Fibroblast of skin of abdomen (primary cell): ENCODE data around the gene RAMACL.

Experiments used
- DNase-seq: peaks from one replicate; pipeline ENCODE4 v3.0.0-alpha.2; 2013

RAMACL gene

DNA sequence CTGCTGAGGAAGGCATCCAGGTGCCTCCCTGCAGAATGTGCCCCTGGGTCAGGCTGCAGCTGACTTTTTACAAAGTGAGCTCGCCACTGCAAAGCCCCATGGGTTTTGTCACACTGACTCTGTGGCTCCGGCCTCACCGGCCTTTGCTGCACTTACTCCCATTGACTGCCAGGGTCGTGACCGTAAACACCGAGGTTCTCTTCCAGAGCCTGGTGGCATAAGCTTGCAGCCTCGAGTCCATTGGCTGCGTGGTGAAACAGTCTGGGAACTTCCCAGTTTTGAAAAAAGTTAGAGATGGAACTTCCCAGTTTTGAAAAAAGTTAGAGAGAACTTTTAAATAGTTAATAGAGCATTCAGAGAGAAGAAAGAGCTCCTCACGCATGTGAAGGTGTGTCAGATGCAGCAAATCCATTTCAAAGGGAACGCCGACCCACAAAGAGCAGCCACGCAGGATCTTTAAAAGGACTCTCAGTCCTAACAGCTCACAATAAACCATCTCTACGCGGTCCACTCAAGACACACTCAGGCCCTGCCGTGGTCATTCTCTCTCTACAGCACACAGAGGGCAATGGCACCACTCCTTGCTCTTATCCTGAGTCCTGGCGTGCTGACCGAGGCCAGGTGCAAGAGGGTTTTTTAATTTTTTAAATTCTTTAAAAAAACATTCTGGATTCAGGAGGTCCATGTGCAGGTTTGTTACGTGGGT is 12.8 kb downstream of the RAMACL start:
- DNase-seq: no peak

DNA sequence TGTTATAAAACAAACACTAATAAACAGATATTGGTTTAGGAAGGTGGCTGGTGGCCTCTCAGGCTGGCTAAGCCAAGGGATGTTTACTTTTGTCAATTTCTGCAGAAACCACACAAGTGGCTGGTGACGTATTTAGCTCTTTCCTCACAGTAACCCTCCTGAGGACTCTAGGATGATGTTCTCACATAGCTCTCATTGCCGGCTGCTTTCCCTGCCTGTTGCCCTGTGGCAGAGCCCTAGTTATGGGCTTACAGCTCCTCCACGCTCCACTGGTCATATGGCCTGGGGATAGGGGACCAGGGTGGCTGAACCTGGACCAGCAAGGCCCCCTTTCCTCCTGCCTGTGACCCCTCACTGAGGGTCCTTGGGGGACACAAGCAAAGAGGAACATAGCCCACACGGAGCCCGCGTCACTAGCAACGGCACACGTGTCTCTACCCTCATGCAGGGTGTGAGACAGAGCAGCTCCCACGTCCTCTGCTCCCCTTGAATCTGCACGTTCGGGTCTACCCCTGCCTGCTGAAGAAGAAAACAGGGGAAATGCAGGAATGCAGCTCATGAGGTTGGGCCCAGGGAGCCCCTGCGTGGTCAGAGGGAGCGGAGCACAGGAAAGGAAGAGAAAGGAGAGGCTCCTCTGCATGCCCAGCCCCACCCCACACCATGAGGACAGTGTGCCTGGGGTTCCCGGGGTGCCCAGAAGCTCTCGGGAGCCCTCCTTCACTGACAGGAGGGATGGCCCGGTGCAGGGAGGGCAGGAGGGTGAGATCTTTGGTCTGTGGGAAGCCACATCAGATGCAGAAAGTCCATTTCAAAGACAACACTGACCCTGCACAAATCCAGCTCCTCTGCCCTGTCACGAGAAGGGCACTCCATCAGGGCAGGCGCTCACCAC is 13.9 kb downstream of the RAMACL start:
- DNase-seq: no peak

DNA sequence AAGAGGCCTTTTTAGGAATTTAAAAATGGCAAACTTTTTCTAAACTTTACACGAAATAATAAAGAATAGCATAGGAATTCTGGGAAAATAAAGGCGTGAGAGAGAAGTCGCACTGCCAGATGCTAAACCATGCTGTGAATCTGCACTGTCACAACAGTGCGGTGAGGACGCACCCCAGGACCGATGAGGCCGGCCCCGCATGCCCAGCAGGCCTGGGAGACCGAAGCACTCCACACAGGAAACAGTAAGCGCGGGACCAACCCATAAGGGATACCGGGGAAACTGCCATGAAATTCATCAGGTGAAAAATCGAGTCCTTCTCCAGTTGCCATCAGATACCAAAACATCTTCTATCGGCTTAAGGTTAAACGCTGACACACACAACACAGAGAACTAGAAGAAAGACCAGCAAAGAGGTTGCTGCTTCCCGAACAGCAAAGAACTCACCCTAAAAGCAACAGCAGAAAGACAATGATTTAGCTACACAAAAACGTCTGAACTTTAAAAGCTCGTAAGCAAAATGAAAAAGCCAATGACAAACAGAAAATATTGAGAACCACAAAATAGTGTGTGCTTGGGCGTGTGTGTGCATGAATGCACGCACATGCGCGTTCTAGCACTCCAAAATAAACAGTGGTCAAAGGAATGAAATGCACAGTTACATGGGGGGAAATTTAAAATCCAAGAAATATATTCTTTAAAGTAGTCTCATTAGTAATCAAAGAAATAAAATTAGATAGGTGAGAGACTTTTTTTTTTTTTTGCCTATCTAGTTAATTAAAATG is 15.4 kb downstream of the RAMACL start:
- no peak for DNase-seq

DNA sequence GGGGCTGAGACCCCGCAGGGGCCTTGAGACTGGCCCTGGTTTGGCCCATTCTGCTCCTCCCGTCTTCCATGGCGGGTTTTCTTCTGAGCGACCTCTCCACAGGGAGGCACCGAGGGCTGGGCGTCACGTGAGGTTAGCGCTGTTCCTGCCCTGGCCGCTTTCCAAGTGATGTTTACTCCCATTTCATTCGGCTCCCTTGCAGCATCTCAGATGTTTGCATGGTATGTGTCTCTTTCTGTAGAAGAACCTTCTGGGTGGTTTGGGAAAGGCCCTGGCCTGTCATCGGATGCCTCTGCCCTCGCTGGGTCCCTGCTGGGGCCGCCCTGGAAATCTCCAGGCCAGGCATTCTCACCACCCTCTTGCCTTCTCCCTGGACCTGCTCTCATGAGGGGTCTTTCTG is 17.3 kb downstream of the RAMACL start:
- DNase-seq: no peak

DNA sequence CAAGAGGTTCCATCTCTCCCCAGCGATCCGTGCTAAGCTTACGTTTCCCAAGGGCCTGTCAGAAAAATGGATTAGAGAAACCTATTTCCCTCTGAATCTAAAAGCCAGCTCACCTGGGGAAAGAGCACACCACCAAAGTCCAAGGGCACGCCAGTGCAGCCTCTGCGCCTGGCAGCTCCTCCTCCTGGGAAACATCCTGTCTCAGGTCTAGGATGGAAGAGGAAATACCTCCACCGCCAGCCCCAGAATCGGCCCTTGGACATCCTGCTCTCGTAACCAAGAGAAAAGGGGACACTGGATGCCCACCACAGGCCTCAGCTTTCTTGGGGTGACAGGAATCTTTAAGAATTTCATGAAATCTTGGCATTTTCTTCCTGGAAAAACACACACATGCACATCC is 18.7 kb downstream of the RAMACL start:
- DNase-seq: no peak

DNA sequence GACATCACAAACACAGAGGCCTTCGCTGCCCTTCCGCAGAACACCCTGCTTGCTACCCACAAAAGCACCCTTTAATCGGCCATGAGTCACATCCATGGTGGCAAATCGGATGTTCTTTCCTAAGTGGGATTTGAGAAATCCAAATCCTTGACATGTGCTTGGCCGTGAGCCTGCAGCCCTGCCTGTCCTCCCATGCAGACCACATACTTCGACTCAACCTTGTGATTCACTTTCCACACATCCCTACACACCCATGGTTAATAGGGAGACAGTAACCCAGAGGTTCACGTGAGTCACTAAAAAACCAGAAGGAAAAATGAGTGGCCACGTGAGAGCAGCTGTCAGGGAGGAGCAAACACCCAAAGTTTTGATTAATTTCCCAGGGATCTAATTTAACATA is 19.4 kb downstream of the RAMACL start:
- peak; percentile 96 for DNase-seq

DNA sequence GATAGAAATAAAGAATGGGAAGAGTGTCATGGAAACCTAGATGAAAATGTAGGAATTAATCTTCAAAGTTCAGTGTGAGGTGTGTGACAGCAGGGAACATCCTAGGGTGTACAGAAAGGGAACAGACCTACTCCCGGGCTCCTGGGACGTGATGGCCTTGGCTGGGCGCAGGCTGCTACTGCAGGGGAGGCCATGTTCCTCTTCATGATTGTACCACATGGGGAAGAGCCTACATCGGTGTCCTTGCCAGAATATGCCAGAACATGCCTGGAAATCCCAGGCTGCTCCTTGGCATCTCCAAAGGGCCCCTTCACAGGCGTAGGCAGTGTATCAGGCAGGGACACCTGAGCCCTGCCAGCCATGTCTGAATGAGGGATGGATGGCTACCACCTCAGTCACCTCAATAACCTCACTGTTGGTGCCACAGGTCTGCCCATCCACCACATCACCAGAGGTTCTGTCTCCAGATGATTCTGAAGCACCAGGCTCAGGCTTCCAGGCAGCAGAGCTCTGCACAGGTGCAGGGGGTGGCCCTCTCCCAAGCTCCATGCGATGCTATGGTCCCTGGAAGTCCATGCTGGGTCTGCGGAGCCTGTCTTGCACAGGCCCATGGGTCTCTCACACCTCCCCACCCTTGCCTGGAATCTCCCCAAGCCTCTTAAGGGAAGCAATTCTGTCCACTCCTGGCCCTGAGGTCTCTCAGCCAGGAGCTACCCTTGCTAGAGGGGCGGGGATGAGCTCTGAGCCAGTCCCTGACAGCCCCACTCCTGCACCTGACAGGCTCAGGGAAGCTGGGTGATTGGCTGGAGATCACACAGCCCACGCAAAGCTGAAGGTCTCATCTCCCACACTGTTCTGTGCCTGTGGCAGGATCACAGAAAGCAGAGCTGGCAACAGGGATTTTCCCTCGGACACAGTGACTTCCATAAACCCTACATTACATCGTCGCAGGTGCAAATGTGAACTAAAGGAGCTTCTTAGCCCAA is 20.2 kb downstream of the RAMACL start:
- no peak for DNase-seq

DNA sequence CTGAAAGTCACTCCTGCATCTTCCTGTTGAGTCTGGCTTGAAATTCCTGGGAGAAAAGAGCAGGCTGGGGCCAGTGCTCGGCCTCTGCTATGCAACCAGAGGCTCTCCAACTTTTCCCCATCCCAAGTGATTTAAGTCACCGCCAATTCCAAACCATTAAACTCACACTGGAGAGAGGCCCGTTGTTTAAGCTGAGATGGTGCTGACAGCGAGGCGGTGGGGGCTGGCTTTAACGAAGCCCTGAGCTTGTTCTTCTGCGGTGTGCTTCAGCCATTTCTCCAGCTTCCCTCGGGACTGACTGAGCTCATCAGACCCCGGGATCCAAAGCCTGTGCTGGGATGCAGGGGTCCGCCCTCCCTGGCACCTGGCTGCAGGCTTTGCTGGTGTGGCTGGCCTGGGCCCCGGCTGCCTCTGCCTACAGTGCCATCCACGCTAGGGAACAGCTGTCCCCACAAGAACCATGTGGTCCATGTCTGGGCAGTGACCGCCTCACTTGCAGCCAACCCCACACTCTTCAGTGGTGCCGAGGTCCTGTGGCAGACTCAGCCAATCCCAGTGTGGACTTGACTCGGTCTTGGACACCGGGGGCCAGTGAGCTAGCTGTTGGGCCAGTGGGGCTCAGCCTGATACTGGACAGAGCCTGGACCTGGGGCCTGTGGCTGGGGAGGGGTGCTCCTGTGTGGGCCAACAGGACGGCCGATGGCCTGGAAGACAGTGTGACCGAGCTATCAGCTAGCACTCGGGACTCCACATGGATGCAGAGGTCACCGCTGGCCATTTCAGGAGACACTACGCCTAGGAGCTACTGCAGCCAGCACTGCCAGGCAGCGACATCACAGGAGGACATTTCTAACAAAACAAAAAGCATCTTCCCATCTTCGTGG is 21.2 kb downstream of the RAMACL start:
- peak; percentile 42 for DNase-seq

DNA sequence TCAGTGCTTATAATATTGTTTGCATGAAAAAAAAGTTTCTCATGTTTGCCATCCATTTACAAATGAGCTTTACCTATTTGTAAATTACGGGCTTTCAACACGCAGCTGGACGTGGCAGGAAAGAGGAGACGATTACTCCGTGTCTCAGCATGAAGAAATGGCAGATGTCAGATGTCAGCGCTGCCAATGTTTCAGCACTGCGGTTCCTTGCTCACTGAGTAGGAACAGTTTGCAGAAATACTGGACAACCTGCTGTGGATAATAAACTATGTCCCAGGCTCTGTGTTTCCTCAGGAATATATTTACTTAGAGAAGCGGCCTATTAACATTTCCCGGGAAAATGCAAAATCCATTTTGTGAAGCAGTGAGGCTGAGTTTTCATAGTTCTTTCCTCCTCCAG is 22.7 kb downstream of the RAMACL start:
- DNase-seq: no peak

DNA sequence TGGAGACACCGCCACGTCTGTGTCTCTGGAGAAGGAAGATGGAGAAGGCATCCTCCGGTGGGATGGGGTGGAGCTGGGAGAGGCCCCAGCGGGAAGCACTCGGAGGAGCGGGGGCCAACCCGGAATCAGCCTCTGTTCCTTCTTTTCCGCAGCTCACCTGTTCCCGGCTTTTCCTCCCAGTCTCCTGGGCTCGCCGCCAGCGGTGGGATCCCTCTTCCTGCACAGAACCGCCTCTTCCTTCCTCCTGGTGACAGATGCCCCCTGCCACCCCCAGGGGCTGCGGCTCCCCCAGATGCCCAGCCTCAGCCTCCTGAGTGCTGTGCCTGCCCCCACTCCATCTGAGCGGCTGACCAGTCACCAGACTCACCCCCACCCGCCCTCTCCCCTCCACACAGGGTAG is 23.3 kb downstream of the RAMACL start:
- DNase-seq: no peak

DNA sequence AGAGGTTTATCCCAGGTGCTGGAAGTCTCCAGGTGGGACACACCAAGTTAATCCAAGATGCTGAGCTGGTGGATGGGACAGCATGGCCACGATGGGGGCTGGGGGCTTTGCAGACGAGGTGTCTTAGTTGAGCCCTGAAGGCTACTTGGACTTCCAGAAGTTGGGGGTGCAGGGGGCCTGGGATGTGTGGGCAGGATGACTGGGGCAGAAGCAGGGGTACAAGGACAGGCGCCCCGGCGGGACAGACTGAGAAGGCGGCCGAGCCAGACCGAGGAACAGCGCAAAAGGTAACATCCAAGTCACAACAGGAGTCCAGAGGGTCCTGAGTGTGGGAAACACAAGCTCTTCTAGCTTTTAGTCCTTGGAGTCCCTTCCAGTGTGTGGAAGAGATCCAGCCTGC is 23.8 kb downstream of the RAMACL start:
- no peak for DNase-seq

DNA sequence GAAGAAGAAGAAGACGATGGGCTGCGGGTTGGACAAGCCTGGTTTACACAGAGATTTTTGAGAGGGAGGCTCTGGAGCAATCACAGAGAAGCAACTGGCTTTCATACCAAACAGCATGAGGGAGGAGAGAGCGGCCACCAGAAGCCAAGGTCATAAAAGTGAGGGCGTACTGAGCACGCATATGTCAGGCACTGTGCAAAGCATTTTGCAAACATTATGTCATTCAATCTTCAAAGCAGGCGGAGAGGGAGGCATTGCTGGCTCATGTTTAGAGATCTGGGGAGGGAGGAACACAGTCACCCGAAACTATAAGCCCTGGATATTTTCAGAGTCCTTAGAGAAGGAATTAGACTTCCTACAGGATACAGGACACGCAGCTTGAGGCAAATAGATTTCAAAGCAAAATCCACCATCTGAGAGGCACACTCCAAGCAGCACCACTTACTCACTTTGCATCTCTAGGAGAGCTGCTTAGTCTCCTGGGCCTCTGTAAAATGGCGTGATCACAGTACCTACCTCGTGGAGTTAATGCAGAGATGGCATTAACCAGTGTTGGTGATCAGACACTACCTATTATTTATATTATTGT is 24.6 kb downstream of the RAMACL start:
- DNase-seq: peak; percentile 58

DNA sequence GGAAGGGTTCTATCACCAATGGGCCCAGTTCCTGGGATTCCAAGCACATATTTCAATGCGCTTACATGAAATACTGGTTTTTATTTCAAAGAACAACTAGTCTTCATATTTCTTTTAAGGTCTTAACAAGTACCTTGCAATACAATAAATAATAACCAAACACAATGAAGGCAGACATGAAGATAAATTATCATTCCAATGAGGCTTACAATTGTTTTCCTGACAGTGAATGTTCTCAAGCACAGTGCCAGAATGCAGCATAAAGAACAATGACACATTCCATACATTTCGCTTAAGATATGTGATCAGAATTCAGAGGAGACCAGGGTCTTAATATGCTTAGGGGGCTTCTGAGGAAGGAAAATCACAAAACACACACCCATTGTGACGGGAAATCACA is 26.3 kb downstream of the RAMACL start:
- DNase-seq: no peak

DNA sequence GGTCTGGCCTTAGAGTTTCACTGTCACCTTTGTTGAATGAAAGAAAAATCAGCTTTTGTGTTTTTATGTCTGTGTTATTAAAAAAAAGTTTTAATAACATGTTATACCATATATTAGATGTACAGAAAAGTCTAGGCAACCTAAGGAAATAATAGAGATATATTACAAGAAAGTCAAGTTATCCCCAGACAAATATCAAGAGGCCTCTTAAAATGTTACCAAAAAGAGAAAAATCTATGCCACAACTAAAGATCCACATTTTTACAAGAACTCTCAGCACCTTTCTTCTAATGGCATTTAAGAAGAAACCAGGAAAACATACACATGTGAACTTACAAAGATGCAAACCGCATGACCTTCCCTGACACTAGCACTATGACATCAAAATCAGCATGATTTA is 26.8 kb downstream of the RAMACL start:
- DNase-seq: no peak

DNA sequence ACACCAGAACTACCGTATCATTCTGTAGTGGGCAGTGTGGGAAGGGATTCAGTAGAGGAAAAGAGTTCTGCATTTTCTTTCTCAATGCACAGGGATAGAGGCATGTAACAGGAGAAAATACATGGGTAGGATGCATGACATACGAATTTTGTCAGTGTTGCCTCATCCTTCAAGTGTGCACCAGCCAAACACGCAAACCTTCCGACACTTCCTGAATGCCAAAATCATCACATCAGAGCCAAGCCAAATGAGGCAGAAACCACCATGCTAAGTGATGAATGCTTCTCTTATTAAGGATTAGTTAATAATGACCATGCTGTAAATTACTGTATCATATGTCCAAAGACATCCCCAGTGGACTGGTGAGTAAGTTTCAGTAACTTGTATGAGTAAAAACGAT is 27.3 kb downstream of the RAMACL start:
- peak; percentile 79 for DNase-seq

DNA sequence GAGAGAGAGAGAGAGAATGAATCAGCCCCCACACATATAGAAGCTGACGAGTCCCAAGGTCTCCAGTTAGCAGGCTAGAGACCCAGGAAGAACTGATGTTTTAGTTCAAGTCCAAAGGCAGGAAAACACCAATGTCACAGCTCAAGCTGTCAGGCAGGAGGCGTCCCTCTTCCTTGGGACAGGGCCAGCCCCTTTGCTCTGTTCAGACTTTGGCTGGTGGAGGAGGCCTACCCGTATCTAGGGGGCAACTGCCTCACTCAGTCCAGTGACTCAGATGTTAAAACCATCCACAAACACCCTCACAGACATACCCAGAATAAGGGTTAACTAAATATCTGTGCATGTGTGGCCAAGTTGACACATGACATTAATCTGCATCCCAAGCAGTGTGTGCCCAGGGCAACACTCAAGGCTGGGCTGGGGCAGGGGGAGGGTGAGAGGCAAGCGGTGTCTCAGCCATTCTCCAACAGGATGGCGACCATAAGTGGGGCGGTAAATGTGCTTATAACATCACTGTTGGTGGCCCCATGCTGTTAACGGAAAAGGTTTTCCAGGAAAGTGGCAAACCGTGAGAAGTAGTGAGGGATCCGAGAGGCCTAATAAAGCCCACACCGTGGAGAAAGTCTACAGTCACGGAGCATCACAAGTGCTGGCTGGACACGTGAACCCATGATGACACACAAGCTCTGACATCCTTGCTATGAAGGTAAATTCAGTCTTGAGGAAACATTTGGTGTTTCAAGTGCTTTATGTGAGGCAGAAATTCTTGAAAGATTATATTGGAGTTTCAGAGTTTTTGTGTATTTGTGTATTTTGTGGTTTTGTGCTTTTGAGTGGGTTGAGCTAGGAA is 28.1 kb downstream of the RAMACL start:
- DNase-seq: no peak

DNA sequence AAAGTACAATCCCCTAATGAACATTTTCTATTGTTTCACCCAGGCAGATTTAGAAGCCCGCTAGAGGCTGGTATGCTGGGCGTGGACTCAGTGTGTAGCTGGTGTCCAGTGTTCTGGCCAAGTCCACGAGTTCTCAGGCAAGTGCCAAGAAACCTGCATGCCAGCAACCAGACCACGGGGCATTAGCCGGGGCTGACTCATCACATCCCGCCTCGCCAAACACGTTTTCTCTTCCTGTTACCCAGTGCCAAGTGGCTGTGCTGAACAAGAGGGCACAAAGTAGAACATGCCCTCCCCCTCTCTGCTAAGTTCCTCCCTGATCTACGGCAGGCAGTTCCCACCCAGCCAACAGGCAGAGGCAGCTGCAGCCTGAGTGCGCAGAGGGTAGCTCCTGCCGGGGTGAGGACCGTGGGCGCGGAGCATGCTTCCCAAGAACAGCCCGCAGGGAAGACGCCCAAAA is 29.6 kb downstream of the RAMACL start:
- DNase-seq: peak; percentile 48

DNA sequence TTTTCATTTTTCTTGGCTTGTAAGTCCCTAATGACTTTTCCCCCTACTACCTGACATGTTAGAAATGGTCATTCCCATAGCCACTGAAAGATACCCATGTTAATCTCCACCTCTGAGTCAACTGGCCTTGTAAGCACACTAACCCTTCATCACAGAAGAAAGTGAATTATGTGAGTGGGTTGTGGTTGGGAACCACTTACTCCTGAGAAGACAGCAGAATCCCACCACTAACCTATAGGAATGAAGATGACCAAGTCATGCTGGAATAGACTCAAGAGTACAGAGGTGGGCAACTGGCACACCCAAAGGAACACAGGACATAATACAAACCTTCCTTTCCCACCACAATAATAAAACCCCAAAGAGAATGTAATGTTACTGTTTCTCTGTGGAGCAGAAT is 30.1 kb downstream of the RAMACL start:
- DNase-seq: peak; percentile 35

DNA sequence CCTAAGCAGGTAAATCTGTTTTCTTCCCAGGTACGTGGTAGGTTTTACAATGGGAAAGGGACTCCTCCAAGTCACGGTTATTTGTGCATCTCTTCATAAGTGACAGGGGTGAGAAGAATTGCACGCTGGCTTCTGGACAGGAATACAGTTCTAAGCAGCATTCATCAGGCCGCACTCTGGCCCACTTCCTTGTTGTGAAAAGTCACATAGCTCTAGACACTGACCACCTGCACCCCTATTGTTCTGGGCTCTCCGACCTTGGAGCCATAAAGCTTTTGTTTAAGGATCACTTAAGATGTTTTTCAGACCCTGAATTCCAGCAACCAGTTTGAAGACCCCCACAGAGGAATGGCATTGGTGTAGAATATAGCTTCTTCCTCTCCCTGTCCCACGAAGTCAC is 31.4 kb downstream of the RAMACL start:
- no peak for DNase-seq
